Measurements from ENCODE around the gene HIGD1A.

The HIGD1A gene

DNA sequence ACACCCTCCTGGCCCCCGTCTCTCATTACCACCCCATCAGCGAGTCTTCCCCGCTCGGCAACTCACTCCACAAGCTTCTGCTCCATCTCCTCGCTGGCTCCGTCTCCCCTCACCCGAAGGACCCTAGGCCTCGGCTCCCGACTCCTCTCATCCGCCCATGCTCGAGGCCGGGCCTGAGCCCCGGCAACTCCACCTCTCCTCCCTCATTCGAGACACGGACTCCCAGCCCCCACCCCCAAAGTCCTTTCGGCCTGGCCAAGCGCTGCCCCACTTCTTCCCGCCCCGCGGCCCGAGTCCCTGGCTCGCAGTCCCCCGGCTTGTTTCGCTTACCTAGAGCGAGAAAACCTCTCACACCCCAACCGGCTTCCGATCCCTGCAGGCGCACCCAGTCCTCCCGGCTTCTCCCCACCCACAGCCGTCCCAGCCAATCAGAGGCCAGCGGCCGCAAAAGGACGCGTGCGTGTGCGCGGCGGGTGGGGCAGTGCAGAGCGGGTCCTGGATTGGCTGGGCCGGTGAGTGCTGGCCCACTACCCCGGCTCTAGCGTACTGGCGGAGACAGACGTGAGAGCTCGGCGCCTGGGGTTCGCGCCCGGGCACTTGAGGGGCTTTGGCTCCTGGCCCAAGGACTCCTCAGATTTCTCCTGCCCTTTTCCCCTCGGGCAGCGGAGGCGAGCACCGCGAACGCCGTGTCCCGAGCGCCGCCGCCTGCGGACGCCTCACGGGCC lies at the start of gene HIGD1A:
Gene HIGD1A, minus strand, starts transcription at position 385 of the 725 bp plus-strand sequence. CDS start 10,237 bp downstream, outside the sequence.
- peak; percentile 78 for DNase-seq

DNA sequence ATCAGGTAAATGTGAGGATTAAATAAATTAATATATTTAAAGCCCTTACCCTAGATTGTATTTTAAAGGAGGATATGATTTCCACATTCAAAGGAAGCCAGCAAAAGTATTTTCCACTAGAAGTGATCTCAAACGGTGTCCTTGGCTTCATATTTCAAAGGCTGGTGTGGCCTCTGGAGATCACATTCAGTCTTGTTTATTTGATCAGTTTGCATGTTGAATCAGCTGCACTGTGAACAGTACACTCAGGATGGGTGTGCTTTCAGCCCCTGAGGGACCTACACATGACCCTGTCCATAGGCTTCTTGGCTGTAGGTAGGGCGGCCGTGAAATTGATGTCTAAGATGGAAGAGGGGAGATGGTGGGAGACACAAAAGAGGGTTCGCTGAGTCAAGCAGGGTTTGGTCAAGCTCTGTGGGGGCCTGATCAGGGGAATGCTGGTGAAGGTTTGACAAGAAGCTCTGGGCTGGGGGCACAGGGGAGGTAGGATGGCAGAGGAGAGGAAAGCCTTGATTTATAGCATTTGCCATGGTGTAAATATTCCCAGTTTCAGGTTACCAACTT lies 49.5 kb upstream of the HIGD1A start:
- no peak for DNase-seq

DNA sequence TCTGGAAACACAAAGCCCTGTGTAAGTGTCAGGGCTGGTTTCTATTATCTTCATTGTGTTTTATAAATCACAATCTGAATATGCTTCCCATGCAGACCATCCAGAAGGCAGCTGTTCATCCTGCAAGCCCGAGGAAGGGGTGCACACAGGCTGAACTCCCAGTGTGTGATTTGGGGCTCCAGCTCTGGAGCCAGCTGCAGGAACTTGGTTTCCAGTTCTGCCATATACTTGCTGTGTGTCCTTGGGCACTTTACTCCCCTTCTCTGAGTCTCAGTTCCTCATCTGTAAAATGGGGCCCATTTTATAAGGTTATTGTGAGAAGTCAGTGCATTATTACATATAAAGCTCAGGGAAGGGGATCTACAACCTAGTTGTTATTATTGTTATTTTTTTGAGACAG lies 48.8 kb upstream of the HIGD1A start:
- no peak for DNase-seq

DNA sequence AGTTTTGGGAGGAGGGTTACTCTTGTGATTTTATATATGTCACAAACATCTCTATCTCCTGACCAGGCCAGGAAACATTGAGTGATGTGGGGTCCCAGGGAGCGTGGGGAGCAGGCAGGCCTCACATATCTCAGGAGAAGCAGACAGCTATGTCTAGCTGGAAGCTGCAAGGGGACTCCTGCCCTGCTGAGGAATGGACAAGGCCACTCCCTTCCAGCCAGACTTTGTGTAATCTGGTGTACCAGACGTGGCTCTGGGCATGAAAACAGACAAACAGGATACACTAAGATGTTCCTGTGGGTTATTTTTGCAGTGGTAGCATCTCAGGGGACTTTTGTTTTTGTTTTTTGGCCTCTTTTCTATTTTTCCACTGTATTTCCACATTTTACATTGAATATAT lies 48.2 kb upstream of the HIGD1A start:
- no peak for DNase-seq

DNA sequence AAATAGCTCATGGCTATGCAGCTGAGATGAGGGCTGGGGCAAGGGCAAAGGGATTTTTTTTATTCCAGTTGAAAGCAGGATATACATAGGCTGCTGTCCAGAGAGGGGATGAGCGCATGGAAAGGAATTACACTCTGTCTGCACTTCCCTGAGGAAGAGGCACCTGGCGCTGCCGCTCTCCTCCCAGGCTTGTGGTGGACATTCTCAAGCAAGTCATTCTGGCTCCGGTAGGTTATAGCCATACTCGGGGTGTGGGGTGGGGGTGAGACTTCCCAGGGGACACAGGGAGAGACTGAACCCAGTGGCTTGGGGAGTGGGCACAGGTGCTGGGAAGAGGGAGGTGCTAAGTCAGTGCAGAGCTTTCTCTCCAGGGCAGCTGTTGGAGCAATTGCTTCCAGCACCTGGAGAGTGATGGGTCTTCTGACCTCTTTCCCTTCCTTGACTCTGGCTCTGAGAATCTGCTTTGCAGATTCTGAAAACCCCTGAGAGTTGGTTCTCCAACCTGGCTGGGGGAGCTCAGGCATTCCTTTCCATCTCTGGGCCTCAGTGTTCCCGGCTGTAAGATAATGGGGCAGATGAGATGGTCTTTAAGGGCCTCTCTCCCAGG lies 47.0 kb upstream of the HIGD1A start:
- no peak for DNase-seq

DNA sequence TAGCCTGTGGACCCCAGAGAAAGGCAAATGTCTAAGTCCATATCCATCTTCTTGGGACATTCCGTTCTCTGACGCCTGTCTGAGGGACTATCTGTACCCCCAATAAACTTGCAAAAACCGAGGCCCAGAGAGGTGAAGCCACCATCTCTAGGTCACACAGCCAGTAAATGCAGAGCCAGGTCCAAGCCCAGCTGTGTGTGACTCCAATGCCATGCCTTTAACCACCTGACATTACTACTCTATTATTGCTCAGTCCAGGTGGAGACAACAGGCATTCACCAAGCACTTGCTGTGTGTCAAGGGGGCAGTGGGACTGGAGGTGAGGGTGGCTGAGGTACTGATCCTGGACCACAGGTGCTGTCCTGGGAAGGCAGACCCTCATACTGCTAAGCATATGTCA lies 46.0 kb upstream of the HIGD1A start:
- no peak for DNase-seq

DNA sequence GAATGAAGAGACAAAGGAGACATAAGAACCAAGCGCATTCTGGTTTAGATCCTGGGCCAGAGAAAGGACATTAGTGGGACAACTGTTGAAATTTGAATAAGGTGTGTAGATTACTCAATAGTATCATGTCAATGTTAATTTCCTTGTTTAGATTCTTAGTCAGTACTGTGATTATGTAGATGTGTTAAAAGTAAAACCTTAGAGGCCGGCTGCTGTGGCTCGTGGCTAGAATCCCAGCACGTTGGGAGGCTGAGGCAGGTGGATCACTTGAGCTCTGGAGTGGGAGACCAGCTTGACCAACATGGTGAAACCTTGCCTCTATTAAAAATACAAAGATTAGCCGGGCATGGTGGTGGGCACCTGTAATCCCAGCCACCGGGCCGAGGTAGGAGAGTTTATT lies 44.7 kb upstream of the HIGD1A start:
- DNase-seq: no peak

DNA sequence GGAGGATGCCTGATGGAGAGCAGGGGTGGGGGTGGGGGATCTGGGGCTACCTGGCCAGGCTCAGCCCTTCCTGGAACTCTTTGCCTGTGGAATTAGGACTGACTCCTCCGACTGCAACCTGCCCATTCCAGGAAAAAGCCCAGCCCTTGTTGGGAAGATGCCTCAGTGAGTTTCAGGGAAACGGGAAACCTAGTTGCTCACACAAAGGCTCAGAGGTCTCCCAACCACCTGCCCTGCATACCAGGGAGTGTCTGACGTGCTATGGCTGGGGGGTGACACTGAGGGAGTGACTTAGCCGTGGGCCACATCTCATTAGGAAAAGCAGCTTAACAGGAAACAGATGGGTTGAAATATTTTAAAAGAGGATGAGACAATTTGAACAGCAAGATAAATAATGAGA lies 43.4 kb upstream of the HIGD1A start:
- peak; percentile 38 for DNase-seq

DNA sequence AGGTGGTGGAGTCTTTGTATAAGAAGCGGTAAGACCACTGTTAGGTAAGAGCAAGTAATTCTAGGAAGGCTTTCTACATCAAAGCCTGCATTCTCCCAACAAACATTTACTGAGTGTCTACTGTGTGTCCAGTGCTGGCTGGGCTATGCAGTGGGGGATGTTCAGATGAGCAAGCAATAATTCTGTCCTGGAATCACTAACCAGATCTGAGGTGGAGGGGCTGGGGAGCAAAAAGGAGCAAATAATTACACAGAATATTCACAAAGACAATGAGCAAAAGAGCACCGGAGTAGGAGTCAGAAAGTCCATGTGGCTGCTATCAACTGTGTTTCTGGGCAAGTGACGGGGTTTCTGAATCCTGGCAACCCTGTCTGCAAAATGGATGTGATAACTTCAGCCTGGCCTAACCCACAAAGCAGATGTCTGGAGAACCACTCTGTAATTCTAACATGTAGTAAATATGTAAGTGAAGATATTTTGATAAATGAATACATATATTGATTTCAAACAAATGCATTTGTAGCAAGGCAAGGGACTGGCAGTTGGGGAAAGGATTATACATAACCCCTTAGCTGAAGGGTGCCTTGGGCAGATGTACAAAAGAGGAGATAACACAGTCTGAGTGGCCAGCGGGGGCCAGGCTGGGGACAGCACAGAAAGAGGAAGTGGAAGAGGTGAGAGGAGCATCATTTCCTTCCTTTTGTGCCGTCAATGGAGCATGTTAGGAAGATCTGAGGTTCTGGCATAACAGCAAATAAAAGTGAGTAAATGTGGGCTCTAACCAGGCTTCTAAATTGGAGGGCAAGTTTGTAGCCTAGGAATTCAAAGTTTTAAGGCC lies 42.6 kb upstream of the HIGD1A start:
- DNase-seq: peak; percentile 19

DNA sequence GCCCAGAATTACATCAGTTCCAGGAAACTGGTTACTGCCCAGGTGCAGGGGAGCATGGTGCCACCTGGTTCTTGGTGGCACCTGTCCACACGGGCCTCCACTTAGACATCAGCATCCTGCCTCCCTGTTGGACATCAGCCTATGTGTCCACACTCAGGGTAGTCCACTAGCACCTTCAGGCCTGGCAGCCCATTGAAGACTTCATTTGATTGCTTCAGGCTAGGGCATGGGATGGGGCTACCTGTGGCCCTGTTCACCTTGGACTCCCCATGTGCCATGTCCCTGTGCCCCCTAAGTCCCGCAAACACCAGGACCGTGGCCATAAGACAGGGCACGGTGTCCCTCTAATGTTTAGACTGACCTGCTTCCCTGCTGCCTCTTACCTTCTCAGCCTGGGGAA lies 40.5 kb upstream of the HIGD1A start:
- no peak for DNase-seq

DNA sequence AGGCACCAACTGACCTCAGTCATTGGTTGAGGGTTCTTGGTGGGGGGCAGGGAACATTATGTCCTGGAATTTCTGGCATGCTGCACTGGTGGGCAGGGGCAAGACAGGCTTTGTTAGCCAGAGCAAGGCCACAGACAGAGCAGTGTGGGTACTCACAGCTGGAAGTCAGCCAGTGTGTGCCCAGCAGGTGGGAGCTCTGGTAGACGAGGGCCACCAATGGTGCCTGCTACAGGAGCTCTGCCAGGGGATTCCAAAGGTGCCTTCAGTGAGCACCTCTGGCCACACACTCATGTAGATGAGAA lies 40.1 kb upstream of the HIGD1A start:
- DNase-seq: no peak

DNA sequence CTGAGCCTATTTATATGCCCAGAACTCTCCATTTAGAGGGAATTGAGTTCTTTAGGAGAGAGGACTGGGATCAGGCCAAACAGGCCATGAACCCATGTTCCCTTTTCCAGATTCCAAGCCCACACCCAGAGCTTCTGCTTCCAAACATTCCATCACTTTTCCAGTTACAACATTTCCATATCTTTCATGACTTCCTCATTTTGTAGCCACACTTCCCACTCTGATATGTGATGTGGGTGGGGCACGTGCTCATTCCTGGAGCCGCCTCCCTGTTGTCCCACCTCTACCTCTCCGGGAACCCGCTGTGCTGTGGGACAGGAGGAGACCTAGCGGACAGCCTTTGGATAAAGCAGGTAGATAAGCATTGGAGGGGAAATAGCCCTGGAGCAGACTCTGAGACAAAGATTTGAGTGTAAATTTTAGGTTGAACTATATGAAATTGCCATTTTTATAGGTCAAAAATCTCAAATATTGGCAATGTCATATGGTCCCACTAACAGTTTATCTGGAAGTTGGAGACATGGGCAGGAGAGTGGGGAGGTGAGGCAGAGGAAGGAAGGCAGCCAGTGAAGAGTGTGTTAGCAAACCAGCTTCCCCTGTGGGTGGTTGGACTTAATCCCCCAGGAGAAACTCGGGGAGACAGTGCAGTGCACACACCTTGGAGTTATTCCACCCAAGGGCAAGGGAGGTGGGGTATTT lies 39.6 kb upstream of the HIGD1A start:
- no peak for DNase-seq

DNA sequence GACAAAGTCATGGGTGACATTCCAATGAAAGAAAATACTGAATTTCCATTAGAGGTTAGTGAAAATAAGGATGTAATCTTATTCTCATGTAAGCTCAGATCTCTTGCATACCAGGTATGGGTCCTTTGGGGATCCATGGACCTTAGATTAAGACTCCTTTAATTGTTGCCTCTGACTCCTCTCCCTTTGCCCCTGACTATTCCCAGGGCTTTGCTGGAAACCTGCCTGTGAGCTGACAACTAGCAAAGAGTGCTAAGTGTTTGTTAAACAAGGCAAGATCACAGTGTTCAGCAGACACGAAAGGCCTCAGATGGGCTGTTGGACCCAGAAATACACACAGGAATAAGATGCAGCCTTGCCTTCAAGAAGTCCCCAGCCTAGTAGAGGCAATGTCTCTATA lies 37.0 kb upstream of the HIGD1A start:
- no peak for DNase-seq

DNA sequence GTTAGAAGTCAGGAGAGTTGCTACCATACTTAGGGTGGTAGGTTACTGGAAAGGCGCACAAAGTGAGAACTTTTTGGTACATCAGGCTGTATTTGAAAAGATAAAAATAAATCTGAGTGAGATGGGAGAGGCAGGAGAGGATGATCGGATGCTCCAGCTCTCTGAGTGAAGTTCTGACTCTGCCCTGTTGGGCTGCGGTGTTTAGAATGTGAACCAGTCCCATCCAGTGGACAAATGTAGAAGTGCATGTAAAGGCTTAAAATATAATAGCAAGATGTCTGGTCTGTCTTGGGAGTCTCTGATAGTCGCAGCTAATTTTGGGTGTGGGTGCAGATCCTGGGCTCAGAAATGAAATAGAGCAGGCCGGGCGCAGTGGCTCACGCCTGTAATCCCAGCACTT lies 35.3 kb upstream of the HIGD1A start:
- no peak for DNase-seq

DNA sequence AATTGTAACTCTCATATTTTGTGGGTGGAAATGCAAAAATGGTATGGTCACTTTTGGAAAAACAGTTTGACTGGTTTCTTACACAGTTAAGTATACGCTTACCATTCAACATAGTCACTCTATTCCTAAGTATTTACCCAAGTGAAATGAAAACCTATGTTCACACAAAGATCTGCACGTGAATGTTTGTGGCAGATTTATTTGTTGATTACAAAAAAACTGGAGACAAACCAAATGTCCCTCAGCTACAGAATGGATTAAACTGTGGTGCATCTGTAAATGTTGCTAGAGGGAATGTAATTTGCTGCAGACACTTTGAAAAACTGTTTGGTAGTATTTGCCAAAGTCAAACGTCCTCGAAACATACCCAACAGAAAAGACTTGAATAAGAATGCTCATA lies 34.3 kb upstream of the HIGD1A start:
- no peak for DNase-seq

DNA sequence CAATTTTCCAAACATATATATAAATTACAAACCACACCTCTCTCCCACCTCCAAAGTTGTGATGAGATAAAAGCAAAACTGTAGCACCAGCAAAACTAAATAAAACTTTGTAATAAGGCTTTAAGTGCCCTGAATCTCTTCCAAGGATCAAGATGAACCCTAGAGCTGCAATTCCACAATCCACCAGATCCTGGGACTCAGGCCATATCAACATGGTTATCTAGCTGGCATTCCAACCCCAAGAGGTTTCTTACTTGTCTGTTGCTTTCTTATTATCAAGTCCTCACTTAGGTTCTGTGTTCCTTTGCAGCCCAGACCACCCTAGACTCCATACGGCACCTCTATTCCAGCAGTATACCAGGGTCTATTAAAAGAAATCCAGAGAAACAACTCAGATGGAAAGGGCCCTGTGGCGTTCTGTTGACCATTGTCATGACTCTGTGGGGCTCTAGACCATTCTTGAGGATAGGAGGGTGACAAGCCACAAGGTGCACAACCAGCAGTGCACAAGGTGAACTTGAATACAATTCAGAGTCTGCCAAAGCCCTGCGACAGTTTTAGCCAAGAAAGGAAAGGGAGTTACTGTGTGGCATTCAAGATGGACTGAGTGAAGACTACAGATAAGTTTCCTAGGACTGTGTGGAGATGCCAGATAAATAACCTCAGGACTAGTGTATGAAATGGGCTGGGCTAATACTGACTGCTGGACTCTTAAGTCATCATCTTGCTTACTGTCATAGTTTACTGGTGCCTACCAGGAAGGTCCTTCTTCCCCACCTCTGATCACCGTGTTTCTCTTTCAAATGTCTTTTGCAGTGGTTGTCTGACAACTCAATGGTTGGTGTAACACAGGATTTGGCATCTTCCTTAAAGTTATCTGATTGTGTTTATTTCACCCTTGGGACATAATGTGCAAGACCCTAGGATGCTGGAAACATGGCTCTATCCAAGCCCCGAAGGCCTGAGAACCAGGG lies 32.1 kb upstream of the HIGD1A start:
- DNase-seq: no peak

DNA sequence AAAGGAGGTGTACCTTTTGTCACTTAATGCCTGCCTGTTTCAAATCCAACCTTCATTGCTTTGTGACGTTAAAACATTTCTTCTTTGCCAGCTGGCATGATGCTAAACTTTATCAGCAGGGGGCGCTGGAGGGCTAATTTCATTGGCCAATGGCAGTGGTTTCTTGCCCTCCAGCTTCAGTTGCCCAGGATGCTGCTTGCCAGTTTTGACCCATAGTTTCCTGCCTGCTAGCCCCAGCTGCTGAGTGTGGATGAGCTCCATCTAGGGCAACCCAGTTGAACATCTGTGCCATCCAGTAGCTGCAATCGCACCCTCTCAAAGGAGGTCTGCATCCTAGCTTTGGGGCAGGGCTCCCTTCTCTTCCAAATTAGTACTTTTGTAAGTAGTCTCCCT lies 27.0 kb upstream of the HIGD1A start:
- peak; percentile 11 for DNase-seq

DNA sequence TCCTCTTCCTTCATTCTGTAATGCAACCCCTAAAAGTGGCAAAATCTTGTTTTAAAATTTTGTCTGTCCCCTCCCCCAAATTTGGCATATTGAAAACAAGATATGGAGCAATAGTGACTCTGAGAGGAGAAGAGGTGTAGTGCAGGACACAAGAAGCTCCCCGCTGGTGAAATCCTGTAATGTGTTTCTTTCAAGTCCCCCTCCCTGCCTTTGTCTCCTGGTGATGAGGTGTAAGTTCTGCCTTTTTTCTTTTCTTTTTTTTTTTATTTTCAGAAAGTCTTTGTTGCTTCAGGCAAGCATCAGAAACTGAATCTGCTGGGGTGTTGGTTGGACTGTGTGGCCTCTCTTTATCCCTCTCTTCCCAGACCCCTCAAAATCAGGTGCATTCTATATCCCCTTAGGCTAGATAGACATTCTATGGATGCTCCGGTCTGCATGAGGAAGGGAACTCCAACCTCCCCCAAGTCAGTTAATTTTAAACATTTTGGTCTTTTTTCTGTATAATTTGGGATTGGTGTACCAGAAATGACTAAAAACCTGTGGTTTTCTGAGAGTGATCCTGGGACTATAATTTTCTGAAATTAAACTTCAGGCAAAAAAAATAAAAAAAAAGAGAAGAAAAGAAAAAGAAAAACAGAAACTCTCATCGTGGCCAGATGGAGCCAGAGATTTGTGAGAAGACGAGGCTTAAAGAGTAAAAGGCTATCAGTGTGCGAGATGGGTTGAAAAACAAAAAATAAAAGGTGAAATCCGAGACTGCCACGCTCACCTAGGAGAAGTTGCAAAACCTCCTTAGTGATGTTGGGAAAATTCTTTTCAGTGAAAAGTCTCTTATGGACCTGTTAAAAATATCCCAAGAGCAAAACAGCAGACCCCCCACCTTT lies 26.4 kb upstream of the HIGD1A start:
- no peak for DNase-seq

DNA sequence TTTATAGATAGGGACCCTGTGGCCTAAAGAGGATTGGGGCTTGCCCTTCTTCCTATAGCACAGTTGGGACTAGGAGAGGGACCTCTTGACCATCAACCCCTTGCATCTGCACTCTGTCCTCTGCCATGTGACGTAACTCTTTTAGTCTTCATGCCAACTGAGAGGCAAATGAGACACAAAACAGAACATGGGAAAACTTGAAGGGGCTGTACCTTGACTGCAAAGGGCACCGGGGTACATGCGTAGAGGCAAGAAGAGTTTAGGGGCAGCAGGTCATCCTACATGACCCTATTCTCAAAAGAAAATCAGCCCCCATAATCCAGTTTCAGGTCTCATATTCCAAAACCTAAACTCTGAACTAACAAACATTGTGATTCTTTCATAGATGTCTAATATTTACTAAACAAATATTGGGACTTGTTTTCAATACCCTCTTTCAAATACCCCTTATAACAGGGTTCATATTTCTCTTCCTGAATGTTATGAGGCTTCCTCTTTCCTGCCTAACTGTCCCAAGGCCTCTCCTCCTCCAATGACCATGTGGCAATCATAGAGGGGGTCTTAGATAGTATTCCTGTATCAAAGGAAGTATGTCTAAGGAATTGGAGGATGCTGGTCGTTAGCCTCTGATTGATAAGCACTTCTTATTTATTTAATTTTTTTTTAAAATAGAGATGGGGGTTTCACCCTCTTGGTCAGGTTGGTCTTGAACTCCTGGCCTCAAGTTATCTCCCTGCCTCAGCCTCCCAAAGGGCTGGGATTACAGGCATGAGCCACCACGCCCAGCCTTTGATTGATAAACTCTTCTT lies 25.5 kb upstream of the HIGD1A start:
- DNase-seq: no peak

DNA sequence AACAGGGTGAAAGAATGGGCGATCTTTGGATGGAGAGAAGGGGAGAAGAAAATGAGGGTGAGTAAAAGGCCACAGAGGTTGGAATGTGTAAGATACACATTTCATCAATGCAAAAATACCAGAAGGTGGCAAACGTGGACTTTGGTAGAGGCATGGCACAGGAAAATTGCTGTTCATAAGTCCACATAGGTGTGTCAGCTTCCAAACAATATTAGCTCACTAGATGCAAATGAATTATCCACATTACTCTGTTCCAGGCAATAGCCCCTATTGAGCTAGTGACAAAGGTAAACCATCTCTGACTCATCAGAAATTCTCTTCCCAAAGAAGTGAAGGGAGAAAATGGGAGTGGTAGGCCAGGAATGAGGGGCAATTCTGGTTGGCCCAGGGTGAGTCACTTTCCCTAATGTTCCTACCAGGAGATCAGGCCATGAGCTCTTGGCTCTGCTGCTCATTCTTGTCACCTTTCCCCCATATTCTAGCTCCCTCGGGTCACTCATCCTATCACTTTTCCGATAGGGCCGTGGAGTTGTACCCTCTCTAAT lies 24.9 kb upstream of the HIGD1A start:
- DNase-seq: no peak

Data from NCI-H524 treated with DMSO at 0.1 percent for 48 hours (cell line).